GM18520 (cell line): ENCODE measurements around the gene SYT14.
"Not testable (repeated sequence)": the region's sequence is repeated elsewhere in the genome, so short reads cannot be mapped to it uniquely, and the experiment has no call there.

Experiments used
- ATAC-seq: cut with Tn5 transposase; IDR thresholded peaks from one replicate; pipeline ENCODE4 v1.9.1; 2021; ENCODE audit not compliant: unreplicated experiment

SYT14 gene

DNA sequence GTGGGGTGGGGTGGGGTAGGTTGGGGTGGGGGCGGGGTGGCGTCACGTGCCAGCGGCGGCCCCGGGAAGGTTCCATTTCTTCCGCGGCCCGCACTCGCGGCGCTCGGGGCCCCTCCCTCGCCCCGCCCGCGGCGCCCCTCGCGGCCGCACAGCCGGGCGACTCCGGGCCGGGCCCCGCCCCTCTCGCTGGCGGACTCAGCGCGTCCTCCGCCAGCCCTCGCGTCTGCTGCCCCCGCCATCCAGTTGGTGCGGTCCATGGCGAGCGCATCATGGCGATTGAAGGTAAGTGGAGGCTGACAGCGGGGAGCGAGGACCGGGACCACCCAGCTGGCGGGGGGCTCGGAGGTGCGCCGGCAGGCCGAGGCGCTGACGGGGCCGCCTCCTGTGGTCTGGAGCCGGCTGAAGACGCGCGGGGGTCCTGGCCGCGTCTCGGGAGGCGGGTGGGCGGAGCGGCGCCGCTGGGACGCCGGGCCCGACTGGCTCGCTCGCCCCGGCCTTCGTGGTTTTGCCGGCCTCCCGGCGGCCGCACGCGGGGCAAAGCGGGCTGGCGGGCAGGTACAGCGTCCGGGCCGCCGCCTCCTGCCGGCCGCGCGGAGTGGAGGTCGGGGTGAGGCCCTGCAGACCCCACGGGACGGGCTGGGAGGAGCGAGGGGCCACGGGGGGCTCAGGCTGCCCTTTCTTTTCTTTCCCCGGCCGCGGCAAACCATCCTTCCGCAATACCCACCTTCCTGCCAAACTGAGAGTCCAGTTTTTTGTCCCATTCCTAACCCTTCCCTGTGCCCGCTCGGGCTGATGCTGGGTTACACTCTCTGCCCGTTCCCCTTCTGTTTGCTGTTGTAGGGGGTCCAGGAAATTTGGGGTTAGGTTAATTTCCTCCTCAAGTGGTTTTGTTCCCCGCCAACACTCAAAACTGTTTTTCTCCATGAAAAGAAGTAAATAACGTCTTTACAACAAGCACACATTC lies at the start of gene SYT14:
Gene SYT14, plus strand, starts transcription at position 222 of the 964 bp plus-strand sequence. Its CDS starts 48 bp downstream, at position 270.
- no peak for ATAC-seq

DNA sequence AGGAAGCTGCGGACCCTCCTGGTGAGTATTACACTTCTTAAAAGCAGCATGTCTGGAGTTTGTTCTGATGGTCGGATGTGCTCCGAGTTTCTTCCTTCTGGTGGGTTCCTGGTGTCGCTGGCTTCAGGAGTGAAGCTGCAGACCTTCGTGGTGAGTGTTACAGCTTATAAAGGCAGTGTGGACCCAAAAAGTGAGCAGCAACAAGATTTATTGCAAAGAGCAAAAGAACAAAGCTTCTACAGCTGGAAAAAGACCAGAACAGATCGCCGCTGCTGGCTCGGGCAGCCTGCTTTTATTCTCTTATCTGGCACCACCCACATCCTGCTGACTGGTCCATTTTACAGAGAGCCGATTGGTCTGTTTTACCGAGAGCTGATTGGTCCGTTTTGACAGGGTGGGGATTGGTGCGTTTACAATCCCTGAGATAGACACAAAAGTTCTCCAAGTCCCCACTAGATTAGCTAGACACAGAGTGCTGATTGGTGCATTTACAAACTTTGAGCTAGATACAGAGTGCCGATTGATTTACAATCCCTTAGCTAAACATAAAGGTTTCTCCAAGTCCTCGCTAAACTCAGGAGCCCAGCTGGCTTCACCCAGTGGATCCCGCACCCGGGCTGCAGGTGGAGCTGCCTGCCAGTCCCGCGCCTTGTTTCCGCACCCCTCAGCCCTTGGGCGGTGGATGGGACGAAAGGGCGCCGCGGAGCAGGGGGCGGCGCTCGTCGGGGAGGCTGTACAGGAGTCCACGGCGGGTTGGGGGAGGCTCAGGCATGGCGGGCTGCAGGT lies 49.5 kb upstream of the SYT14 start:
- not testable (repeated sequence) for ATAC-seq

DNA sequence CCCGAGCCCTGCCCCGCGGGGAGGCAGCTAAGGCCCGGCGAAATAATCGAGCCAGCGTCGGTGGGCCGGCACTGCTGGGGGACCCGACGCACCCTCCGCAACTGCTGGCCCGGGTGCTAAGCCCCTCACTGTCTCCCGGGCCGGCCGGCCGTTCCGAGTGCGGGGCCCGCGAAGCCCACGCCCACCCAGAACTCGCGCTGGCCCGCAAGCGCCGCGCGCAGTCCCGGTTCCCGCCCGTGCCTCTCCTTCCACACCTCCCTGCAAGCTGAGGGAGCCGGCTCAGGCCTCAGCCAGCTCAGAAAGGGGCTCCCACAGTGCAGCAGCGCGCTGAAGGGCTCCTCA lies 49.0 kb upstream of the SYT14 start:
- ATAC-seq = no peak

DNA sequence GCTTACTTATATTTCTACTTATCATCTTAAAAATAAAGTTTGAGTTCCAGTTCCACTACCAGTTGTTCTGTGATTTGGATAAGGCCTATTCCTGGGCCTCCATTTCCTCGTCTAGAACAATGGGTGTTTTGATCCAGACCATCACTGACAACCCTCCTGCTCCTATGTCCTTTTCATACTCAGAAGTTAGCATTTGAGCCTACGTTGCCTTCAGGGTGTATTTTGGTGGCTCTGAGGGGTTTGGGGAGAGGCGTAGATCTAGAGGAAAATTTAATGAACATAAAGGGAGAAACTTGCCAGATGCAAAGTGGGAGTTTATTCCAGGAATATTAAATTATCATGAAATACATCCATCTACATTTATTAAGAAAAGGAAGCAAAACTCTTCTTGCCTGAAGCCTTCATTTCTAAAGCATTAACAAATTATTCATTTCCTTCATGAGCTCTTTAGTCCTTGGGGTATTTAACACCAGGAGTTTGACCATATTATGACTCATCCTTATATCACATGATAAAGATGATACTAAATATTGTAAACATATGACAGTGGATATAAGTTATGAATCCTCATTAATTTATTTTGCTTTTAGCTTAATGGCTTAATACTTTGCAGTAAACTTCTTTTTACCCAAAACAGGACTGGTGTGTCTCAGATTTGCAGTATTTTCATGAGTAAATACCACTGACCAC lies 47.2 kb upstream of the SYT14 start:
- ATAC-seq = no peak

DNA sequence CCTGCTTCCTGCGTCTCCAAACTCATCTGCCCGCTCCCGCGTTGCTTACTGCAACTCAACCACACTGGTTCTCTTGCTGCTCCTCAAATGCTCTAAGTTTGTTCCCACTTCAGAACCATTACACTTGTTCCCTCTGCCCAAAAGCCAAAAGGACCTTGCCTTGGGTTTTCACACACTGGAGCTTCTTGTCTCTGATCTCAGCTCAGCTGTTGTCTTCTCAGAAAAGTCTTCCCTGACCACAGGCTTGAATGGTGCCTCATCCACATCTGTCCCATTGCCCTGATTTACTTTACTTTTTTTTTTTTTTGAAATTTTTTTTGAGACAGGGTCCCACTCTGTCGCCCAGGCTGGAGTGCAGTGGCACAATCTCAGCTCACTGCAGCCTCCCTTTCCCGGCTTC lies 44.3 kb upstream of the SYT14 start:
- ATAC-seq = no peak

DNA sequence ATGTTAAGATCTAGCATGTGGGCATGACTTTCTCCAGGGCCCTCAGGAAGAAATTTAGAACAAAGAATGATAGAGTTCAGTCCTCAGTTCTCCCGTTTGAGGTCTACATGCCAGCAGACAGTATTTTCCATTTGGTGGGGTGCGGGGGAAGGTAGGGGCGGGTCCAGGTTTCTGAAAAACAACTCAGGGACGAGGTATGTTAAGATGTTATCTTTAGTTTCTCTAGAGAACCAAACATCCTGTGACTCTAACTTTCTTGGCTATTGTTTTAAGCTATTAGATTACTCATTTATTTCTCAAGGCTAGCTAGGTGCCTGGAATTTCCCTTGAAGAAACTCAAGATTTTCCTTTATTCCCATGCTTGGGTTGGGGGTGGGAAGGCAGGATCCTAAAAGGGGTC lies 42.3 kb upstream of the SYT14 start:
- ATAC-seq = no peak

DNA sequence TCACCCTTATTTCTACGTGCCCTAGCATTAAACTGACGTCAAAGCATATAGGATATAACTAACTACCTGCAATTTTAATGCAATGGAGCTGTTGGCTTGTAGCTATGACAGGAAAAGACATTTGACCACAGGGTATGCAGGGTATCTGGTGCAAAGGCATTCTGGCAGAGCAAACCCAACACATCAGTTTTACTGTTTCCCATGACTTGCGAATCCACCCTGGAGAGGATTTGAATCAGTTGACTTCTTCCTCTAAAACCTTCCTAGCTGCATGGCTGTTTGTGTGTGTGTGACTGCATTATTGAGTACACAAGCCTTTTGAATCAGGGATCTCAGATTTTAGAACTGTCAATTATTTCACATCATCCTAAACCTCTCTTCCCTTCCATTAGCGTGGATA lies 41.7 kb upstream of the SYT14 start:
- ATAC-seq = no peak

DNA sequence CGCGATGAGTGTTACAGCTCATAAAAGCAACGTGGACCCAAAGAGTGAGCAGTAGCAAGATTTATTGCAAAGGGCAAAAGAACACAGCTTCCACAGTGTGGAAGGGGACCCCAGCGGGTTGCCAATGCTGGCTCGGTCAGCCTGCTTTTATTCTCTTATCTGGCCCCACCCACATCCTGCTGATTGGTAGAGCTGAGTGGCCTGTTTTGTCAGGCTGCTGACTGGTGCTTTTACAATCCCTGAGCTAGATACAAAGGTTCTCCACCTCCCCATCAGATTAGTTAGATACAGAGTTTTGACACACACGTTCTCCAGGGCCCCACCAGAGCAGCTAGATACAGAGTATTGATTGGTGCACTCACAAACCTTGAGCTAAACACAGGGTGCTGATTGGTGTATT lies 39.7 kb upstream of the SYT14 start:
- not testable (repeated sequence) for ATAC-seq

DNA sequence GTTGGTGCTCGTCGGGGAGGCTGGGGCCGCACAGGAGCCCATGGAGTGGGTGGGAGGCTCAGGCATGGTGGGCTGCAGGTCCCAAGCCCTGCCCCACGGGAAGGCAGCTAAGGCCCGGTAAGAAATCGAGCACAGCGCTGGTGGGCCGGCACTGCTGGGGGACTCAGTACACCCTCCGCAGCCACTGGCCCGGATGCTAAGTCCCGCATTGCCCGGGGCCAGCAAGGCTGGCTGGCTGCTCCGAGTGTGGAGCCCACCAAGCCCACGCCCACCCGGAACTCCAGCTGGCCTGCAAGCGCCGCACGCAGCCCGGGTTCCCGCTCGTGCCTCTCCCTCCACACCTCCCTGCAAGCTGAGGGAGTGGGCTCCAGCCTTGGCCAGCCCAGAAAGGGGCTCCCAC lies 39.2 kb upstream of the SYT14 start:
- ATAC-seq = not testable (repeated sequence)

DNA sequence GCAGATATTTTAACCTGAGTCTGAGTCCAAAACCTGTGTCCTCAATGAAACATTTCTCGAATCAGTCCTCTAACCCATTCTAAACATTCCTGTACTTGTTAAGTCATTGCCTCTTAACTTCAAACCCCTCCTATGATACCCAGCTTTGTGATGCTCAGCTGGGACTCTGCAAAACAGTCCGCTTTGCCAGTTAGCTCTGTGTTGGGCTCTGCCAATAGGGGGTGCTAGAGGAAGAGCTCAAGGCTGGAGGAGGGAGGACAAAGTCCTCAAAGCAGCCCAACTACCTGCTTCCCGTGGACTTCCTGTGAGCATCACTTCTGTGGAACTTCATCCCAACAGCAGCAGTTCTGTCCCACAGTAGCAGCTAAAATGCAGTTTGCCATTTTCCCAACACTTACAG lies 38.1 kb upstream of the SYT14 start:
- ATAC-seq = no peak

DNA sequence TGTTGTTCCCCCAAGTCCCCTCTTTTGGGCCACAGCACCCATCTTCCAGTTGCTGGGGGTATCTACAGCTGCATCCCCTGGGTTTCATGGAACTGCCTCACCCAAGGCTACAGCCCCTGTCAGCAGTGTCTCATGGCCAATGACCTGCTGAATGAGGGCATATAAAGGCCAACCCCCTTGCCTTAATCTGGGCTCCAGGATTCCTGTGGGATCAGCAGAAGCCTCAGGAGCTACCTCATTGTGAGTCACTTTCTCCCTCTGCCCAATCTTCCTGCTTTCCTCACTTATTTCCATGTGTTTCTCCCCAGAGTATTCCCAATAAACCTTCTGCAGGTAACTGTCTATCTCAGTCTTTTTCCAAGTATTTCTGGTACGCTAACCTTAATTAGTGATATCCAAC lies 37.3 kb upstream of the SYT14 start:
- no peak for ATAC-seq

DNA sequence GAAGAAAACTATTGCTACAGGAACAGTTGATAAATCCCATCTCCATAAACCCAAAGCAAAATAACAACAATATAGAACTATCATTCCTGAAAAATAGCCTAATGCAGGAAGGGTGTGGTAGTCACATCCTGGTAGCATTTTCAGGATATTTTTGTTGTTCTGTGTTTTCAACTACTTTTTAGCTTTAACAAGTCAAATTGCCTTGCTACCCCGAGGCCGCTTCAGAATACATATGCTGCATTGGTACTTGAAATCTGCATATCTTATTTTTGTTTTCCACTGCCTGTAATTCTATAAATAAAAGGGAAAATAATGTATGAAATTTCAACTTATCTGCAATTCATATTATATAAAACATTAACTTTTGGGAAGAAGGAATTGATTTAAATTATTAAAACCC lies 36.8 kb upstream of the SYT14 start:
- no peak for ATAC-seq

DNA sequence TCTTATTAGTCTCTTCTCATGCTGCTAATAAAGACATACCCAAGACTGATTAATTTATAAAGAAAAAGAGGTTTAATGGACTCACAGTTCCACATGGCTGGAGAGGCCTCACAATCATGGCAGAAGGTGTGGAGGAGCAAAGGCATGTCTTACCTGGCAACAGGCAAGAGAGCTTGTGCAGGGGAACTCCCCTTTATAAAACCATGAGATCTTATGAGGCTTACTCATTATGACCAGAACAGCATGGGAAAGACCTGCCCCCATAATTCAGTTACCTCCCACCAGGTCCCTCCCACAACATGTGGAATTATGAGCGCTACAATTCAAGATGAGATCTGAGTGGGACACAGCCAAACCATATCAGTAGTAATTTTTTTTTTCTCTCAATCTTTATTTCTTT lies 33.2 kb upstream of the SYT14 start:
- ATAC-seq = not testable (repeated sequence)

DNA sequence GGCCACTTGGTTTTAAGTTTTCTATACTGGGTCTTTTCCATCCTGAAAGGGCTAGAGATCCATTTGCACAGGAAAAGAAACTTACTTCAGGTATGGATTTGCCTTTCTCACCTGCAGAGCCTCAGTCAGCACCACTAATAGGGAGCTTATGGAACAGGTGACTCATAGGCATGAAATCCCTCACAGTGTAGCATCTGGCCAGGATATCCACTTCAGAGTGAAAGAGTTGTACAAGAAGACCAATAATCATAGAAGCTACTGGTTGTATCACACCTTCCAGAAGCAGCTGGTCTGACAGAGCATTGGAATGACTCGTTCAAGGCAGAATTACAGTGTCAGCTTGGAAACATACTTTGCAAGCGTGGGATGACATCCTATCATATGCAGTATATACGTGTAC lies 26.3 kb upstream of the SYT14 start:
- ATAC-seq = no peak

DNA sequence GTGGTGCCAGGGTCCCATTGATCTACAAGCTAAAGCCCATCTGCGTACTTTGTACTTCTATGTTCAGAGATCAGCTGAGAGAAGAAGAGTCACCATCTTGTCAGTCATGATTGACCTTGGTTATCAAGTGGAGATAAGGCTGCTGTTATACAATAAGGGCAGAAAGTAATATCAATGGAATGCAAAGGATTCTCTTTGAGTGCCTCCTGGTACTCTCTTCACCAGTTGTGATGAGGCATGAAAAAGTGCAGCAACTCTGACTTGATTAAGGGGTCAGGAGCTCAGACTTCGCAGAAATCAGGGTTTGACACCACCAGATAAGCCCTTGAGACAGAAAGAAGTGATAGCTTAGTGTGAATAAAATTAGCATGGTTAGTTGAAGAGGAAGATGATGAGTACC lies 25.7 kb upstream of the SYT14 start:
- no peak for ATAC-seq

DNA sequence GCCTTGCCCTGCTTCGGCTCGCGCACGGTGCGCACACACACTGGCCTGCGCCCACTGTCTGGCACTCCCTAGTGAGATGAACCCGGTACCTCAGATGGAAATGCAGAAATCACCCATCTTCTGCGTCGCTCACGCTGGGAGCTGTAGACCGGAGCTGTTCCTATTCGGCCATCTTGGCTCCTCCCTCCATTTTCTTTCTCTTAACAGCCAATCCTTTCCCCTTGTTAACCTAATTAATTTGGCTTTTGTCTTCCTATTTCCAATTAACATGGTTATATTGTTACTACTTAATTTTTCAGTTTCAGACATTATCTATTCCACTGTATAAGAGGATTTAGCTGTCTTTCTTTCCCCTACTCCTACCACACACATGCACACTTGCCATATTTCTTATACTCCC lies 18.4 kb upstream of the SYT14 start:
- ATAC-seq = not testable (repeated sequence)

DNA sequence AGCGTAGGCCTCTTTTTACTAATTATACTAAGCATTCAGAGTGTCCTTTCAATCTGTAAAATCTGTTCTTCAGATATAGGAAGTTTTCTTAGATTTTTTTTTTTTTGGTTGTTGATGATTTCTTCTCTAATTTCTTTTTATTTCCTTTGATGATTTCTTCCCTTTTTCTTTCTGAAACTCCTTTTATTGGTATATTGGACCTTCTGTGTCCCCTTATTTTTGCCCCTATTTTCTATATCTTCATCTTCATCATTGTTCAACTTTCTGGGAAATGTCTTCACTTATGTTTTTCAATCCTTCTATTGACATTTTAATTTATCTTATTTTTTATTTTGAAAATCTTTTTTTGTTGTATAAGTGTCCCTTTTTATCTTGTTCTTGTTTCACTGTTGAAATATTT lies 17.2 kb upstream of the SYT14 start:
- no peak for ATAC-seq

DNA sequence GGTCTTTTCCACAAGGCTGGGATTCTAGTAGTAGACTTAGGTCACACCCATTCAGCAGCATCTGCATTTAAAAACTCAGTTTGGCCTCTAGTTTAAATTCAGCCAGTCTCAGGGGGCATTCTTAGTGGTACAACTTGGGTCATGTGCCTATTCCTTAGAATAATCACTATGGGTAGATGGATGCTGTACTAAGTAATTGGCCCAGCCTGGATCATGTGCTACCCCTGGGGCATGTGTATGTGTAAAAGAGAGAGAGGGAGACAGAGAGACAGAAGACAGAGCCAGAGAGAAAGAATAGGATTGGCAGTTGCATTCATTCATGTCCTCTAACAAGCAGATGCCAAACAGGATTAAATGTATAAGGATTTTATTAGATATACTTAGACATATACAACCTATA lies 13.6 kb upstream of the SYT14 start:
- no peak for ATAC-seq

DNA sequence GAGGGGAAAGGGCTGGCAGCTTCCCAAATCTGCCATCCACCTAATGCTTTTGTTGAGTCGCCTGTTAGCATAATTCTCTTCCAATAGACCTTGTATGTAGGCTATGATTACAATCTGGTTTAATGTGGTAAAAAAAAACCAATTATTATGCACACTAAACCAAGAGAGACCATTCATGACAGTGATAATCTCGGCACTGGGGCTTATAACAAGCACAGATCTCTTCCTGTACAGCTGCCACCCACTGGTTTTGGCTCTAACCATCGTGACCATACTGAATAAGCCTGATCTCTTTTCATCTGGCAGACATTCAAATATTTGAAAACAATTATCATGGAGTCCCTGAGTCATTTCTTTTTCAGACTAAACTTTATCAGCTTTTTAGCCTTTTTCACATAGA lies 12.0 kb upstream of the SYT14 start:
- ATAC-seq = no peak

DNA sequence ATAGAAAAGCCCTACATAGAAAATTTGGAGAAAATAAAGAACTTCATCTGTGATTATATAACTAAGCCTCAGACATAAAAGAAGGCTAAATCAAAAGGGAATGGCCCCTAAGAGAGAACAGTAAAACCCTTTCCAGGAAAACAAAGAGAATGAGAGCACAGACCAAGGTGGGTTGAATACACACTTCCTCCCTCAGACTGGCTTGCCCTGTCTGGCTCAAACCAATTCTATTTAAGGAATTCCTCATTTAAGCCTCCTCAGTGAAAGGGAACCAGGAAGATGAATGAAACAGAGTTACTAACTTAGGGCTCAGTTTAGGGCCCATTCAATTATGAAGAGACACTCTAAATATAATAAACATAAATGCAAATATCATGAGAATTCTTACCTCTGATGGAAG lies 10.6 kb upstream of the SYT14 start:
- no peak for ATAC-seq

DNA sequence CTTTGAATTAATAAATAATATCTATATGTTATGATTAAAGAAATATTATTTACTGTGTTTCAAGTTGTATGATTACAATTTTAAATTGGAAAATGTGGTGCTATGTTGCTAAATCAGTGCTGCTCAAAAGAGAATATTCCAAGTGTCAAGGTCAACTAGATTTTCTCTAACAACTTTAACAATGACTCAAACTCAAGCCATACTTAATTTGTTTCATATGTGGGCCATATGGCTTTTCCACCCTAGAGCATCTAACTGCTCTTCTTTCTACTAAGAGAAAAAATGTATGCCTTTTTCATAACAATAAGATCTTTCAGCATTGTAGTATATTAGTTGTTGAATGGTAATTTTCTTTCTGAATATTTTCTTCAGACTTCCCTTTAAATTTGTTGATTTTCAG lies 8.3 kb upstream of the SYT14 start:
- no peak for ATAC-seq

DNA sequence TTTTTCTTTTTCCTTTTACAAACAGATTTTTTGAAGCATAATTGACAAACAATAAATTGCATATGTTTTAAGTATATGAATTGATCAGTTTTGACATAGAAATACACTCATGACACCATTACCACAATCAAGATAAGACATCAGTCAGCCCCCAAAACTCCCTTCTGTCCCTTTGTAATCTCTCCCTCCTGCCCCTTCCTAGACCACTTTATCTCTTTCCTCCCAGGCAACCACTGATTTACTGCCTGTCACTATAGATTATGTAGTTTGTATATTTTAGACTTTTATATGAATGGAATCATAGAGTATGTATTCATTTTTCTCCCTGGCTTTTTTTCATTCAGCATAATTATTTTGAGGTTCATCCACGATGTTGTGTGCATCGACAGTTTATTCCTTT lies 6.9 kb upstream of the SYT14 start:
- ATAC-seq = no peak
